HG02798 (cell line): ENCODE measurements around the gene RSBN1L.
"Not testable (repeated sequence)": the region's sequence is repeated elsewhere in the genome, so short reads cannot be mapped to it uniquely, and the experiment has no call there.

Experiments used
- ATAC-seq: cut with Tn5 transposase; IDR thresholded peaks from one replicate; pipeline ENCODE4 v1.9.1; 2021; ENCODE audit warnings: mild to moderate bottlenecking; ENCODE audit not compliant: unreplicated experiment, poor library complexity

RSBN1L gene

GRCh38 chr7:77687100-77687746 is 9.0 kb upstream of the RSBN1L start:
- no peak for ATAC-seq

GRCh38 chr7:77687747-77688144 is 8.5 kb upstream of the RSBN1L start:
- ATAC-seq = peak; percentile 39

GRCh38 chr7:77690289-77690688 is 6.0 kb upstream of the RSBN1L start:
- no peak for ATAC-seq

- ATAC-seq = no peak
These were observed 4.3 kb upstream of the RSBN1L start for GRCh38 chr7:77691892-77692491.

- ATAC-seq = no peak
These were observed 2.3 kb upstream of the RSBN1L start for GRCh38 chr7:77693830-77694583.

GRCh38 chr7:77696643-77697534 is 630 bp downstream of the RSBN1L start:
- peak; percentile 24 for ATAC-seq

- ATAC-seq = no peak
These were observed 1.2 kb downstream of the RSBN1L start for GRCh38 chr7:77697535-77697831.

GRCh38 chr7:77698042-77698625 is 1.9 kb downstream of the RSBN1L start:
- ATAC-seq = no peak

- ATAC-seq = peak; percentile 21
These were observed 2.8 kb downstream of the RSBN1L start for GRCh38 chr7:77699056-77699455.

GRCh38 chr7:77702513-77702912 is 6.3 kb downstream of the RSBN1L start:
- no peak for ATAC-seq

- ATAC-seq = no peak
These were observed 6.8 kb downstream of the RSBN1L start for GRCh38 chr7:77702968-77703472.

- not testable (repeated sequence) for ATAC-seq
These were observed 7.4 kb downstream of the RSBN1L start for GRCh38 chr7:77703669-77704068.

- ATAC-seq = no peak
These were observed 11.3 kb downstream of the RSBN1L start for GRCh38 chr7:77707504-77707992.

GRCh38 chr7:77710067-77710466 is 13.8 kb downstream of the RSBN1L start:
- no peak for ATAC-seq

GRCh38 chr7:77710861-77711260 is 14.6 kb downstream of the RSBN1L start:
- ATAC-seq = no peak

GRCh38 chr7:77714195-77714594 is 17.9 kb downstream of the RSBN1L start:
- ATAC-seq = no peak

GRCh38 chr7:77714931-77715330 is 18.7 kb downstream of the RSBN1L start:
- ATAC-seq = not testable (repeated sequence)

- ATAC-seq = no peak
These were observed 20.5 kb downstream of the RSBN1L start for GRCh38 chr7:77716804-77717203.

GRCh38 chr7:77717566-77717965 is 21.3 kb downstream of the RSBN1L start:
- ATAC-seq = not testable (repeated sequence)

GRCh38 chr7:77727527-77727926 is 31.3 kb downstream of the RSBN1L start:
- no peak for ATAC-seq
